Right ventricle myocardium inferior (tissue), 1 donor: ENCODE measurements around the gene S100A13. TPM values are rescaled to one million over a fixed set of nuclear protein-coding genes. Genes with fewer than 3 reads are reported as not detected.
"Not testable (repeated sequence)": the region's sequence is repeated elsewhere in the genome, so short reads cannot be mapped to it uniquely, and the experiment has no call there.

Experiments used
- ATAC-seq: fragments of 200-7000 bp; cut with Tn5 transposase; one replicate; pipeline ENCODE4 v1.9.1; 2020; ENCODE audit warnings: mild to moderate bottlenecking, moderate library complexity
- DNase-seq: peaks from one replicate; pipeline ENCODE4 v3.0.0; 2021; ENCODE audit errors: missing footprints
- intact Hi-C: fragments of 100-400 bp; cut with DNase I; formaldehyde crosslinking; loops from one replicate; pipeline ENCODE4 v1.11.0; 2022
- total RNA-seq: library from RNA; stranded (reverse); fragmentation: NEBNext Ultra II Directional; extraction: Animal tissue kit (Norgen Biotek cat#: 25700); gene quantifications from one replicate; pipeline ENCODE4 v1.2.1, GENCODE V29; 2021
- donor health status: DM: no; HTN: yes; CAD: no; lungs with severe emphysema.

S100A13 gene
- total RNA-seq, 1 donor from 2014 or later: 155 TPM

DNA sequence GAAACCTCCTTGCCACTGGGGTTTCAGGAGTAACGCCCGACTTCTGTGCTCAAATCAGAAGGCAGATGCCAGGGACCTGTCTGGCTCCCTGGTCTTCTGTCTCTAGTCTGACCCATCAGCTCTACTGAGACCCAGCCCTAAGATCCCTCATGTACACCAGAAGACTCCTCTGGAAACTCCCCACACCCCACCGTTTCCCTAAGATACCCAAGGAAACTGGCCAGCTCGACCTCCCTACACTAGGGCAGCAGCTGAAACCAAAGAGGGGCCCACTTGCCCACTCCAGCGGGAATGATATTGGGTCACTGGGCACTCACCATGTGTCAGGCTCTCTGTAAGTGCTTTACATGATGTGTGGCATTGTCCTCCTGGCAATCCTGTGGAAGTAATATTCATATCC is 13.9 kb downstream of the S100A13 start:
- intact Hi-C loops: loop anchor here (2.0 to 5.0 kb wide), 2 partner anchors 15 to 41 kb away; partner anchors contain the start of gene S100A1
- DNase-seq (no peak), ATAC-seq (no peak)

DNA sequence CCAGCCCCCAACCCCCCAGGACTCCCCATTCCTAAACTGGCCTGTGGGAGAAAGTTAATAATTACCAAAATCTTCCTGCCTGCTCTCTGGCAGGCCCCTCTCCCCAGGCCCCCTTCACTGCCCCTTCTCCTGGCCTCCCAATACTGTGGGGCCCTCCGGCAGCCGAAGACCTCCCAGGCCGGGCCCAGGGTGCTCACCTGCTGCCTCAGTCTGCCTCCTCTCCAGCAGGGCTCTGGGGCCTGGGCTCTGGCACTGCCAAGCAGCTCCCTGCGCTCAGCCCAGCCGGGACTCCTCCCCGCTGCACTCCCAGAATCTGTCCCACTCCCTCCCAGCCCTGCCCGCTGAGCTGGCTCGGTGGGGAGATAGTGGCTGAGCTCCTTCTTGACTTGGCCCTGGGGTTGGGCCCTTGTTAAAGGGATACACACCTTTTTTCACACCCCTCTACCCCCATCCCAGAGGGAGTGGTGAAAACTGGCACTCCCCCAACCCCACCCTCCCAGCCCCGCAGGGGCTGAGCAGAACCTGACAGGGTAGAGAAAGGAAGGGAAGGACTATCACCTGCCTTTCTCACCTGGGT is 14.5 kb downstream of the S100A13 start, which contains the start of gene S100A16:
S100A16 (minus strand) TSS at position 383 of the 577 bp plus-strand sequence. CDS start 4,986 bp downstream, outside the sequence.
- DNase-seq (peak; percentile 81), ATAC-seq (peak; percentile 91)
- intact Hi-C loops: loop anchor here (2.0 to 5.0 kb wide), 2 partner anchors 16 to 41 kb away; partner anchors contain the start of gene S100A1

DNA sequence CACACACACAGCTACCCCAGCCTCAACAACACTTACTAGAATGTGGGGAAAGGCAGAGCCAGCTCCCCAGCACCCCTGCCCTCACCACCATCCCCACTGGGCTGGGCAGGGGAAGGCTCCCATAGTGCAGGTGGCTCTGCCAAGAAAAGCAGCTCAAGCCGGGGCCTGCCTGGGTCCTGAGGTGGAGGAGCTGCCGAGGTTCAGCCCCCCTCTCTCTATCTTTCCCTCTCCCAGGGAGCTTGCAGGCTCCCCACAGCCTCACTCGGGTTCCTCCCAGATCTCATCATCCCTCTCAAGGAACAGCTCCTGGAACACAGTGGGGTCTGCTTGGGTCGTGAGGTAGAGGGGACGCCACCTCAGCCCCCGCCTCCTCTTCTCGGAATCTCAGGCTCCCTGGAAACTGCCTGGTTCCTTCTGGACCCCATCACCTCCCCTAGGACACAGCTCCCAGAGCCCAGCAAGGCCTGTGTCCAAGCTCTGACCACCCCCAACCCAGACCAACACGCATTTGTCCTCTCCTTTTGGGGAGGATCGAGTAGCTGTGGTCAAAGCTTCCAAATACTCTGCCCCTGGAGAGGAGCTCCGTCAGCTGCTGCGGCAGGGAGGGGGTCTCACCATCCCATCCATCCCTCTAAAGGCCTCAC is 15.1 kb downstream of the S100A13 start:
- DNase-seq: peak; percentile 55
- intact Hi-C loops: loop anchor here (2.0 to 5.0 kb wide), 2 partner anchors 17 to 40 kb away; partner anchors contain the start of gene S100A1
- ATAC-seq: no peak

DNA sequence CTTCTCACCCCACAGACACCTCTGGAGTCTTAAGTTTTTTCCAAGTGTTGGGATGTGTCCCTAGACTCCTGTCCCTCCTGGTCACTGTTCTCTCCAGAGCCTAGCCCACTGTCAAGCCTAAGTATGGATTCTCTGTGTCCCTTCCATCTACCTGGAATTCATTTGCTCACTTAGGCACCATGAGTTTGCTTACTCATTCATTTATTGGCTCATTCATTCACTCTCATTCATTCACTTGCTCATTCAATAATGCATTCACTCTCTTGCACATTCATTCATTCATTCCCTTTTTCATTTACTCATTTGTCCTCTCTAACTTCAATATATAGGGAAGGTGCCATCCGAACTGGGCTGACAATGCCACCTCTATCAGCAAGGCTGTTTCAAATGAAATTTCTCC is 15.9 kb downstream of the S100A13 start:
- intact Hi-C loops: loop anchor here (5.0 kb wide), 1 partner anchor 39 kb away; no protein-coding TSS in a partner anchor
- ATAC-seq (no peak), DNase-seq (no peak)

DNA sequence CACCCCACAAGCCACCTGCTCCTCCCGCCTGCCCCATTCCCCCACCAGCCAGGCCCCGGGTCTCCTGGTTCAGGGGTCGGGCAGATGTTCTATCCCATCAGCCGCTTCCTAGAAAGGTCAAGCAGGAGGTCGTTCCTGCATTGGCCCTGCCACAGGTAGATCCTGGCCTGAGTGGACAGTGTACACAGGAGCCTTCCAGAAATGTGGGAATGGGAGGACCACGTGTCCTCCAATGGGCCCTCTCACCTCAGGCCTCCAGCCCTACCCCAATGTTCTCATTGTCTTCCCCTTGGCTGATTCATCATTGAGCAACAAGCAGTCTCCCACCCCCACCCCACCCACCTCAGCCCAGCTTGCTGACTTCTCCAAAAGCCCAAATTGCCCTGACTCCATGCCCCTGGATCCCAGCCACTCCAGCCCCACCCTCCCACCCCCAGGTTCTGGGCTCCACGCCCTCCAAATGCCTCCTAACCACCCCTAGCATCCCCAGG is 16.4 kb downstream of the S100A13 start:
- DNase-seq: no peak
- intact Hi-C loops: loop anchor here (5.0 kb wide), 1 partner anchor 39 kb away; no protein-coding TSS in a partner anchor
- no peak for ATAC-seq

DNA sequence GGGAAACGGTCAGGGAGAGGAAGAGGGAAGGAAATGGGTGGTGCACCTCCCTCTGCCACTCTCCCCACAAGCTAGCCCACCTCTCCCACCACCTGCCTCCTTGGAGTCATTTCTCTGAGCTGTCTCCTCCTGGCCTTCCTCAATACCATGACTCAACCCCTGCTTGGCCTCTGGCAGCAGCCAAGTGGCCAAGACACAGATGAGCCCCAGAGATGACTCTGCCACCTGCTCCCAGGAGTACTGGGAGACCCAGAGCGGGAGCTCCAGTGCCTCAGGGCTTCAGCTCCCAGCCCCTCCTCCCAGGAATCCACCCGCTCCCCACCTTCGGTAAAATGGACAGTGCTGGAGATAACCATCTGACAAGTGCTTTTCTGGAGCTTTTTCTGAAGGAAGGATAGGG is 17.0 kb downstream of the S100A13 start:
- no peak for ATAC-seq
- intact Hi-C loops: loop anchor here (5.0 kb wide), 1 partner anchor 38 kb away; no protein-coding TSS in a partner anchor
- DNase-seq: no peak

DNA sequence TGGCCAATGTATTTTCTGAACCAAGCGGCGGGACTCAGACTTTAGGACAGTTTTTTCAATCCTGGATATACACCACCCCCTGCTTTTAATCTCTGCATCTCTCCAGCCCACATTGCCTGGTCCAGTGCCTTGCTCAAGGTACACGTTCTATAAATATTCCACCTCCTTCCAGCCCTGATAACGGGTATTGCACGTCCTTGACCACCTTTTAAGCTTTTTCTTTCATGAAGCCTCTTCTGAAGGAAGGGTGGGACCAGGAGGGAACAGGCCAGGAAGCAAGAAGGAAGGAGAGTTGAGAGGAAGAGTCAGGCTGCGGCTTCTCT is 17.8 kb downstream of the S100A13 start:
- intact Hi-C loops: no loop called here
- DNase-seq (no peak), ATAC-seq (no peak)

DNA sequence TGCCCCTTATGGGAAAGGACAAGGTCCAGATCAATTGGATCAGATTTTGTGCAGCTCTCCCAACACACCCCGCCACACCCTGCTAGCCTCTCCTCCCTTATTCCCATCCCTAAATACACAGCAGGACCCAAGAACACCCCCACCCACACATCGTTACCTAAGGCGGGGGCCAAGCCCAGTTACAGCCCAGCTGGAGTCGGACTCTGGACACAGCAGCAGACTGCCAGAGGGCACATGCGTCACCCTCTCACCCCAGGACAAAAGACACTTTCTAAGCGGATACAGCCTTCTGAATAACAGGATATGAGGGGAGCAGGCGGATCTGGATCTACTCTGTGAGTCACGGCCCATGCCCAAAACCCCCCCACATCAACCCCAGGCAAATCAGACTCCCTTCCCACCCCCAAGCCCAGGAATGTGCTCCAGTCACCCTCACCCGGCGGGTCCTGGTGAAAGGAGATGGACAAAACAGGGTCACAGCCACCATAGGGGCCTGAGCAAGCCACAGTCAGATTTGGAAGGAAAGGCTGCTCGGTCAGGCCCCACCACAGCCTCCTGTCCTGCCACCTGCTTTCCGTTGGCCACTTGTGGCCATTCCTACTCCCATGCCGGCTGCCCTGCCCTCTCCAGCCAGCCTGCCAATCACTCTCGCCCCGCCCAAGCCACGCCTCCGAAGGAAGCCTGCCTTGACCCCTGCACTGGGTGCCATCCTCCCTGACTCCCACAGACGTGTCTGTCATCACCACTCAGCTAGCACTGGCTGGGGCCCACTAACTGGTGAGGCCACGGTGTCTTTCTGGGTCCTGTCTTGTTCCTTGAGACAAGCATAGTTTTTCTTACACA is 18.3 kb downstream of the S100A13 start:
- ATAC-seq (peak; percentile 59), DNase-seq (peak; percentile 82)
- intact Hi-C loops: no loop called here

DNA sequence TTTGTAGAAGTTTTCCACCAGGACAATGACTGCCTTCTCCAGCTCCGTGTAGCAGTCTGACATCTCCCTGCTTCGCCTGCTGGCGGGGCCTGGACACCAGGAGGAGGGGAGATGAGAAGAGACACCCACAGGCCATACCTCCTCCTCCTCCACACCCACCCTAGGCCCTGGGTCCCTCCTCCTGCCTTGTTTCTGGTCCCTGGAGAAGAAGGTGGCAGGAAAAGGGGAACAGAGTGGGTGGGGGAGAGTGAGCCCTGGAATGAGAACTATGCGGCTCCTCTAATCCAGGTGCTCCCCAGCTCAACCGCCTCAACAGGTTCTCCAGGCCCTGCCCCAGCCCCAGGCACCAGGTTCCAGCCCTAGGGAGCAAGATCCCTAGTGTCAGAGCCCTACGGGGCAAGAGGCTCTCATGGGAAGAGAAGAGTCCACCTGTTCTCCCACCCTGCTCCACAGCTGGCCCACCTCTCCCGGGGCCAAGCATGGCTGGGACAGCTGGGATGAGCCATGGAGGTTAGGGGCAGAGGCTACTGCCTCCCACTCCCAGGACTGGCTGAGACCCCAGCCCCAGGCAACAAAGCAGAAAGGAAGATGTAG is 19.1 kb downstream of the S100A13 start:
- DNase-seq (no peak), ATAC-seq (no peak)
- intact Hi-C loops: no loop called here

DNA sequence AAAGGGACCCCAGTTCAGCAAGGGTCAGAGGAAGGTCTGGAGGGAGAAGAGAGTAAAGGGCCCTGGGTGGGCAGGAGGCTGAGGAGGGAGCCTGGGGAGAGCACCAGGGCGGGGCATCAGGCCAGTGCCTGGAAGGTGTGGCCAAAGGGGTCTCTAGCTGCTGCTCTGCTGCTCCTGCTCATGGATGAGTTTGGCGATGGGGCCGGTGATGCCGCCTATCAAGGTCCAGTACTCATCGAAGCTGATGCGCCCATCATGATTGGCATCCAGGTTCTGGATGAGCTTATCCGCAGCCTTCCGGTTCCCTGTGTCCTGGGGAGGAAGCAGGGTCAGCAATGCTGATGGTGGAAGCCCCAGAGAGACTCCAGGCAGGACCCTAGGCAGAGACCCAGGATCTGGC is 19.9 kb downstream of the S100A13 start:
- intact Hi-C loops: no loop called here
- ATAC-seq (no peak), DNase-seq (no peak)

DNA sequence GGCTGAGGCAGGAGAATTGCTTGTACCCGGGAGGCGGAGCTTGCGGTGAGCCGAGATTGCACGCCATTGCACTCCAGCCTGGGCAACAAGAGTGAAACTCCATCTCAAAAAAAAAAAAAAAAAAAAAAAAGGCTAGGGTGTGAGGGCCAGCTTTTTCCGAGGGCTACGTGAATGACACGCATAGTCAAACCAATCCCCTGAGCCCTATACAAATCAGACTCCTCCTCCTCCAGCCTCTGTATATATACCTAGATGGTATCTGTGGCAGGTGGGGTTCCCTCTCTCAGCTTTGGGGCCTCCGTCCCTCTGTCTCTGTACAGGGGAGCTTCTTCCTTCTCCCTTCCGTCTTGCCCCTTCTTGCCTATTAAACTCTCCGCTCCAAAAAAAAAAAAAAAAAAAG is 21.1 kb downstream of the S100A13 start:
- intact Hi-C loops: no loop called here
- no peak for ATAC-seq
- no peak for DNase-seq

DNA sequence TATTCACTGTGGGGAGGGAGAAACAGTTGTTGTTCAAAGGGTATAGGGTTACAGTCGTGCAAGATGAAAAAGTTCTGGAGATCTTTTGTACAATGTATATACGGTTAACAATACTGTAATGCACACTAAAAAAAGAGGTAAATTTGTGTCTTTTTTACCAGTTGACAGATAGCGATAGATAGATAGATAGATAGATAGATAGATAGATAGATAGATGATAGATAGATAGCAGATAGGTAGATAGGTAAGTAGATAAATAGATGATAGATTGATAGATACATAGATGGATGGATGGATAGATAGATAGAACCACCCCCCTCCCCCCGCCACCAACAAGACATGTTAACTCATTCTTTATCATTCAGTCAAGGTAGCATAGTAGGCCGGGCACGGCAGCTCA is 24.6 kb downstream of the S100A13 start:
- ATAC-seq: no peak
- intact Hi-C loops: no loop called here
- no peak for DNase-seq

DNA sequence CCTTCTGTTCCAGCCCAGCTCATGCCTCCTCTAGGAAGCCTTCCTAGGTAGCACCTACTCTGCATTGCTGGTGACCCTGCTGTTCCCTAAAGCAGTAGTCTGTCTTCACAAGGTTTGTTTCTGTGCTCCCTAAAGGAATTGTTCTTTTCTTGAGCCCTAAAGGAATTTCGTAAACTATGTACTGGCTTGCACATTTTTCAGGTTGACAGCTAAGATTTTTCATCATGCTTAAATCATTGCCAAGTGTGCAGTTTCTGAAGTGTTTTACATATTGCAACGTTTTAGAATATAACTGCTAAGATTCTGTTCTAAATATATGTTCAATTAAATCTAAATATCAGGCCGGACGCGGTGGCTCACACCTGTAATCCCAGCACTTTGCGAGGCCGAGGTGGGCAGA is 27.5 kb downstream of the S100A13 start:
- ATAC-seq: no peak
- intact Hi-C loops: no loop called here
- DNase-seq: no peak

DNA sequence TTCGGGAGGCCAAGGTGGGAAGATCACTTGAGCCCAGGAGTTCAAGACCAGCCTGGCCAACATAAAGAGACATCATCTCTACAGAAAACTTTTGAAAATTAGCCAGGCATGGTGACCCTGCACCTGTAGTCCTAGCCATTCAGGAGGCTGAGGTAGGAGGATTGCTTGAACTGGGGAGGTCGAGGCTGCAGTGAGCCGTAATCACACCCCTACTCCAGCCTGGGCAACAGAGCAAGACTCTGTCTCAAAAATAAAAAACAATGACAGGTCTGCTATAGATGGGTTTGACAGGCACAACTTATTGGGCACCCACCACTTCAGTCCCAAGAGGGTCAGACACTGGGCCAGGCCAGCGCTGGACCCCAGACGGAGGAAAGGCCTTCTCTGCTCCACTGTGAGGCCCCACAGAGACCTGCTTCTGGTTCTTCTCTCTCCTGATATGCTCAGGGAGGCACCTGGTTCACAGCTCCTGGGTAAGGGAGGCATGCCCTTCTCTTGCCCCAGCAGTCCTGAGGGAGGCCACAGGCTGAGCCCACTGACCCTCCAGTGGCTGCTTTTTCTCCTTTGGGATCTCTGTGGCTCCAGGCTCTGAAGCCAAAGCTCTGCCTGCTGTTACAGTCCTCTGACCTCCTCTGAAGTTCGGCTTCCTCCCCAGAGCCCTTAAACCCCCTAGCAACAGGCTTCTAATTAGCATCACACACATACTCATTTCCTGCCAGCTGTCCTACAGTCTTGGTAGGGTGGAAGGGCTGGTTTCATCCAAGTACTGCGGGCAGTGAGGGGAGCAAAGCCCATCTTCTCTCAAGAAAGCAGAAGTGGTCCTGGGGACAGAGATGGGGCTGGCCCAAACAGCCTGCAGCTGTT is 28.8 kb downstream of the S100A13 start:
- ATAC-seq (peak; percentile 60), DNase-seq (no peak)
- intact Hi-C loops: no loop called here

DNA sequence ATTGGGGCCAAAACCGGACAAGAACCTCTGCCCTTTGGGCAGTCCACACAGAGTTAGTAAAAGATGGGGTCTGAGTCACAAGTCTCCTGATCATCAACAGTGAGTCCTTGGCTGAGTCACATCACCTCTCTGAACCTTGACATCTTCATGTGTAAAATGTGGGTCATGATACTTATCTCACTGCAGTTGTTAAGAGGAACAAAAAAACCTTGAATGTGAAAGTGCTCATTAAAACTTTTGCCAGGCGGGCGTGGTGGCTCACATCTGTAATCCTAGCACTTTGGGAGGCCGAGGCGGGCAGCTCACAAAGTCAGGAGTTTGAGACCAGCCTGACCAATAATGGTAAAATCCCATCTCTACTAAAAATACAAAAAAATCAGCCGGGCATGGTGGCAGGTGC is 30.1 kb downstream of the S100A13 start:
- no peak for DNase-seq
- ATAC-seq: no peak
- intact Hi-C loops: no loop called here

DNA sequence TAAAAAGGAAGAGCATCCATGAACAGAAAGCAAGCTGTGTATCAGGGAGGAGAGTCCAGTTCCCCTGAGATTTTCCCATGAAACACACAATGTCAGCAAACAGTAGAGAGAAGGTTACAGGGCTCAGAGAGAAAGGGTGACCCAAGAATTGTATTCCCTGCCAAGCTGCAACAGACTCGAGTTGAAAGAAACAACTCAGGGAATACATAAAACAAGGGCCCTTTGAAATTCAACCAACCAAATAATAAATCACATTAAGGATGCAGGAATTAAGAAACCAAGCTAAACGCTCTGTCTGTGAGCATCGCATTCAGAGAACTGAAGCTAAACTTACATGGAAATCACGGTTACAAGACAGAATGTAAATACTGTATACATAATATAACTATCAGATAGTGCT is 34.6 kb downstream of the S100A13 start:
- ATAC-seq: no peak
- intact Hi-C loops: no loop called here
- DNase-seq: no peak

DNA sequence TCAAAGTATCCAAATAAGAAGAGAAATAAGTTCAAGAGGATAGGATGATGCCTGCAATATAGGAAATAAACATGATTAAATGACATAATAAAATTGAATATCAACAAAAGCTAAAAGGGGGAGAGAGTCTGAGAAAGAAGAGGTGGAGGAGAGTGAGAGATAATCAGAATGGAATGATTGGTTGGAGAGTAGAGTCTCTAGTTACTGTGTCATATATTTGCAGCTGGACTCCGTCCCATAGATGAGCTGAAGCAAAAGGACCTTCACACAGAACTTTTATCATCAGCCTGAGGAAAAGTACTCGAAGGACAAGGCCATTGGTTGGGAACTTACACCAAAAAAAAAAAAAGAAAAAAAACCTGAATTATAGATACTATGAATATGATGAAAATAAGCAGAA is 38.8 kb downstream of the S100A13 start:
- ATAC-seq (no peak), DNase-seq (no peak)
- intact Hi-C loops: no loop called here

DNA sequence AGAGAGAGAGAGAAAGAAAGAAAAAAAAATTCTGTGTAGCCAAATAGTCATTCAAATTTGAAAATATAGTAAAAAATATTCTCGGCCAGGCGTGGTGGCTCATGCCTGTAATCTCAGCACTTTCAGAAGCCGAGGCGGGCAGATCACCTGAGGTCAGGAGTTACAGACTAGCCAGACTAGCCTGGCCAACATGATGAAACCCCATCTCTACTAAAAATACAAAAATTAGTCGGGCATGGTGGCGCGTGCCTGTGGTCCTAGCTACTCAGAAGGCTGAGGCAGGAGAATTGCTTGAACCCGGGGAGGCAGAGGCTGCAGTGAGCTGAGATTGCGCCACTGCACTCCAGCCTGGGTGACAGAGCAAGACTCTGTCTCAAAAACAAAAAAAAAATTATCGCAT is 39.3 kb downstream of the S100A13 start:
- DNase-seq, ATAC-seq, intact Hi-C loops: not testable (repeated sequence)
